HG03565 (cell line): Measurements from ENCODE around the gene IQSEC3.

Source experiments
- ATAC-seq: cut with Tn5 transposase; IDR thresholded peaks from one replicate; pipeline ENCODE4 v1.9.1; 2021; ENCODE audit warnings: mild to moderate bottlenecking, moderate library complexity; ENCODE audit not compliant: unreplicated experiment

The IQSEC3 gene

DNA sequence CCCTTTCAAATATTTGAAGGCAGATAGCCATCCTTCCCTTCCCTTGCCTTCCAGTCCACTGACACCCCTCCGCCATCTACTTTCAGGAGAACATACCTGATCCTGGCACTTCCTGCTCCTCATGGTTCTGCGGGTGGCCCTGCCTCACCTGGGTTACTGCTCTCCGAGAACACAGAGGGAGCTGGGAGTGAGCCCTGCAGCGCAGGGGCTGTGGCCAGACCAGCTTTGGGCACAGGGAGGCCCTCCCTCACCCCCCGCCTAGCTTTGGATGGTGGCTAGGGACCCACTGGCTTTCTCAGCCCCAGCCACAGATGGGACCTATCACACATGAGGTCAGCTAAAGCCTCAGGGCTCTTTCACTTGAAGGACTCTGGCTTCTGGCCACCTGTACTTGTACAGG, 12.4 kb downstream of the IQSEC3 start:
- no peak for ATAC-seq

- ATAC-seq = no peak
Observed at GRCh38 chr12:80681-81190, 14.2 kb downstream of the IQSEC3 start.

DNA sequence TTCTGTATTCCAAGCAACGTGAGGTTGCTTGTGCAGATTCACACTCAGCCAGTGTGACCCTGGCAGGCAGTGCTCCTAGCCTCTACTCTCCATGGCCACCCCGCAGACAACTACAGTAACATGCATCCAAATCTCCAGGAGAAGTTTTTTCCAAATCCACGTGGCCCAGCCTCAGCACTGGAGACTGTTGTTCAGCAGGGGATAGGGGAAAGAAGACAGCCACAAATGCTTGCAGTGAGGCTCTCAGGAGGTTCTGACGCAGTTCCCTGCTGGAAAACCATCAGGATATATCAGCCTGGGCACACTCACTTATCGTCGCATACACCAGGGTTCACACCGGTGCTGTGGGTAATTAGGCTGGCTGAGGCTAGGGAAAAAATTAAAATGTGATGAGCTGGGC, 16.2 kb downstream of the IQSEC3 start:
- ATAC-seq = no peak

DNA sequence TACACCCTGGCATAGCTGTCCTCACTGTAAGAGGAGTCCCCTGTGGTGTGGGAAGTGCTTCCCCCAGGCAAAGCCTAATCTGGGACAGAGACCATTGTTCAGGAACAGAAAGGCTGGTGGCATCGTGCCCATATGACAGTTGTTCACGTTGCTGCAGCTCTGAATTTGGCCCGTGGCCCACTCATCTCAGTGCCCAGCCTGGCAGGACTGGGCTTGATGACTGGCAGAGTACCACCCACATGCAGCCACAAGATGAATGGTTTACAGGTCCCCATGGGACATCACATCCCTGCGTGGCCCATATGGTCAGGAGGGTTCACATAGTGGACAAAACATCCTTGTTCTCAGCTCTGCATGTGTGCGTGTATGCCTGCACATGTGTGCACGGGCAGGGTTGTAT, 17.5 kb downstream of the IQSEC3 start:
- ATAC-seq = no peak

DNA sequence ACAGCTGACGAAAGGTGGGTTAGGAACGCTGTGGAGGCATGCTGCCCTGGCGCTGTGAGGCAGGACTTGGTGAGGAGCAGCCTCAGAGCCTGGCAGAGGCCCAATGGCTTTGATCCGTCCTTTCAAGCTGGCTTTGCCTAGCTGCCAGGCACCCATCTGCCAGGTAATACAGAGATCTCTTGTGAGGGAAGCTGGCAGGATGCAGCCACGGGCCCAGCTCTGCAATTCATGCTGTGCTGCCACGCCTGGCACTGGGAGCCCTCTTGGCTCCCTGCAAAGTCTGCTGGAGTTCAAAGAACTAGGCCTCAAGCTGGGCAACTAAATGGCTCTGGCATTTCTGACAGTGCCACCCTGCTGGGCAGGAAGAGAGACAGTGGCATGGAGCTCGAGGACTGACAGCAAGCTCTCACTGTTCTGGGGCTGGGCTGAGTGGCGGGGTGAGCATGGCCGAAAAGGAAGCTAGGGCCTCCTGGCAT, 18.7 kb downstream of the IQSEC3 start:
- ATAC-seq = no peak

DNA sequence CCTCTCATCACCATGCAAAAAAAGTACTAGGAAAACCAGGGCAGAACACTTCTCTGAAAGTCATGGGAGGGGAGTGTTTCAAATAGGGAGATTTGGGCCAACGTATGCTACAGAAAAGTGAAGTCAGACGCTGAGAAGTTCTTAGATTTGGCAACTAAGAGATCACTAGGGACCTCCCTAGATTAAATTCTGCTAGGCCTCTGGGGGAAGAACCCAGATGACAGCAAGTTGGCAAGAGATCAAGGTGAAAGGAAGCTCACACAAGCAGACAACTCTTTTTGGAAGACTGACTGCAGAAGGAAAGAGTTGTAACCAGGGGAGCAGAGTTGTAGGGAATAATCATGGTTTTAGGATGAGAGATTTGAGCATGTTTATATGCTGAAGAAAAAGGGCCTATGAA, 20.7 kb downstream of the IQSEC3 start:
- no peak for ATAC-seq

DNA sequence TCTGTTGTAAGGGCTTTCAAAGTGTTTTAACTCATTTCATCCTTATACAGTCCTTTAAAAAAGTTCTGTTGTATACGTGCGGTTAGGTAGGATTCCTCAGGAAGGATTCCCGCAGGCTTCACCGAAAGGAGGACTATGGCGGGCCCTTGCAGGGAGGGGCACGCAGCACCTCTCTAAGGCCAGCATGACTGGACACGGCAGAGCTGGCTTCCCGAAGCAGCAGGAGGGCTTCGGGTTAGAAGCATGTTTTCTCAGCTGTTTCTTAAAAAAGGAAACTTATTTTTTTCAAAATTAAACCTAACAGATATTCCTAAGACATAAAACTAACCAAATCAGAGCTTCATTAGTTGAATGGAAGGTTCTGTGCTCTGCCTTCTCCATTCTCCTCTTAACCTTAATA, 21.3 kb downstream of the IQSEC3 start:
- no peak for ATAC-seq

DNA sequence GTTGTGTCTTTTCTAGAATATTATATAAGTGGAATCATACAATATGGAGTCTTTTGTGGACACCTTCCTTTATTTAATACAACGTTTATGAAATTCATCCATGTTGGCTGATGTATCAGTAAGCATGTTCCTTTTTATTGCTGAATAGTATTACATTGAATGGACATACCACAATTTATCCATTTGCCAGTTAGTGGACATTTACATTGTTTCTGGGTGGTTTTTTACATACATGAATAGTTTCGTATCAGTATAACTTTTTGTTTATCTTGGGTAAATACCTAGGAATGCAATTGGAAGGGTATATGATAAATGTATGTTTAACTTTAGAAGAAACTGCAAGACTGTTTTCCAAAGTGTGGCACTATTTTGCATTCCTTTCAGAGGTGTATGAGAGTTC, 23.1 kb downstream of the IQSEC3 start:
- no peak for ATAC-seq

DNA sequence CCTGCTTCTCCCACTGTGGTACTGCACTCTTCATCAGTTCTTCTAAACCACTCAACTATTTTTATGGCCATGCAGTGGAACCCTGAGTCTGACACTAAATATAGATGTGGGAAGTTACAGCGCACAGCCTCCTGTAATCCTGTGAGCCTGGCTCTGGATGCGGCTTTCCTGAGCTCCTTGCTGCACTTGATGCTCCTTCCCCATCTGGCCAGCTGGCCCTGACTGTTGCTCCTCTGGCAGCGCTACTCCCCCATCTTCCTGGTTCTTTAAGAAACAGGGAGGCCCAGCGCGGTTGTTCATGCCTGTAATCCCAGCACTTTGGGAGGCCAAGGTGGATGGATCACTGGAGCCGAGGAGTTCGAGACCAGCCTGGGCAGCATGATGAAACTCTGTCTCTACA, 24.6 kb downstream of the IQSEC3 start:
- ATAC-seq = no peak

- ATAC-seq = no peak
Observed at GRCh38 chr12:93266-94005, 26.9 kb downstream of the IQSEC3 start.

DNA sequence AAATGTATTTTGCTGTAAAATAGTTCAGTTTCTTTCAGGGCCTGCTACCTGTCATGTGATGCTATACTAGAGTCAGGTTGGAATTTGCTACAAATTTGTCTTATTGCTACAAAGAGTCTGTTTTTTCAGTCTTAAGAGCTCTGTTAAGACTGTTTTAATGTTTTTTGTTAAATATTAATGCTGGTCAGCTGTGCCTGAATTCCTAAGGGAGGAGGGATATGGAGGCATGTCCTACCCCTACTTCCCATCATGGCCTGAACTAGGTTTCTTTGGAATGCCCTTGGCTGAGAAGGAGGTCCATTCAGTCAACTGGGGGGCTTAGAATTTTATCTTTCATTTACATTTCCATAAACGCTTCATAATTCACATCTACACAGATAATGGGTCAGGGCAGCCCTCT, 30.0 kb downstream of the IQSEC3 start:
- no peak for ATAC-seq

- no peak for ATAC-seq
Observed at GRCh38 chr12:98924-99352, 32.4 kb downstream of the IQSEC3 start.

DNA sequence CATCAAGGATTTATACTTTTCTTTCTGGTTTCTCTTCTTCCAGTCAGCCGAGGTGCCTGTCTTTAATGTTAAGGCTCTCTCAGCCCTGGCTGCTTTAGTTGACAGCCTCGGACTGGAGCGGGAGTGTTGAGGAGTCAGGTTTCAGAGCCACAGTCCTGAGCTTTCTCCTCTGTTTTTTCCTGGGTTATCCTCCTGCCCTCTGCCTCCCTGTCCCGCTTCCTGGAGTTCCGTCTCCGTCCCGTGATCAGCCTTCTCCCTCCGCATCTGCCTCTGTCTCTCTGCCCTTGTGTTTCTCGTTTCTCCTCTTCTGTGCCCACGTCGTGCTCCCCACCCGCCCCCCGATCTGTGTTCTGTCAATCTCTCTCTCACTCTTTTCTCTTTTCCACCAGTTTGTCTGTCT, 33.0 kb downstream of the IQSEC3 start:
- no peak for ATAC-seq

DNA sequence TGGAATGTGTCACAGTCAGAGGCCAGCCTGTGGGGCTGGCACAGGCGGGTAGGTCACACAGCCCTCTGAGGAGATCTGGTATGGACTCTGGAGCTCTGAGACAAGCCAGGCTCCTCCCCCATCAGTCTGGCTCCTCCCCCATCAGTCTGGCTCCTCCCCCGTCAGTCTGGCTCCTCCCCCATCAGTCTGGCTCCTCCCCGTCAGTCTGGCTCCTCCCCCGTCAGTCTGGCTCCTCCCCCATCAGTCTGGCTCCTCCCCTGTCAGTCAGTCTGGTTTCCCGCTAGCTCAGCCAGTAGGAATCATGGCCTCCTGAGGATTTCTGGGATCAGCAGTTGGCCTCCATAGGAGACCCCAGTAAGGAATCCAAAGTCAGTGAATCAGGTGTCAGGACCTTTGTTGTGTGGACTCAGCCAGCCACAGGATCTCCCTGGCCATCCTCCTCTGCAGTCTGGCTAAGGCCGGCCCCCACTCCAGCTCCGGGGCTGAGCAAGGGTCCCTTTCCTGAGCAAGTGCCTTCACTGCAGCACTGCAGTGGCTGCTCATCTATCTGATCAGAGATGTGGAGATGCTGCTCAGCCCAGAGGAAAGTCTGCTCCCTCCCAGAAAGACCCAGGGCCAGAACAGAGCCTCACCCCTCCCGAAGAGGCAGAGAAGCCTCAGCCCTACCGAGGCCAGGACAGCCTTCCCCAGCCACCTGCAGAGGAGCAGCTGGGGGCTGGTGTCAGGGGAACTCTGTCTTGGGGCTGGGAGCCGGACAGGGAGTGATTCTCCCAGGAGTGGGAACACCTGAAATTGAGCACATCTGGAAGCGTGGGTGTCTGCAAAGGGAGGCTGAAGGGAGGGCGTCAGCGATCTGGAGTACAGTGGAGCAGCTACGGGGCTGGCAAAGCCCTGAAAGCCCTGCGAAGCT, 35.7 kb downstream of the IQSEC3 start:
- no peak for ATAC-seq

DNA sequence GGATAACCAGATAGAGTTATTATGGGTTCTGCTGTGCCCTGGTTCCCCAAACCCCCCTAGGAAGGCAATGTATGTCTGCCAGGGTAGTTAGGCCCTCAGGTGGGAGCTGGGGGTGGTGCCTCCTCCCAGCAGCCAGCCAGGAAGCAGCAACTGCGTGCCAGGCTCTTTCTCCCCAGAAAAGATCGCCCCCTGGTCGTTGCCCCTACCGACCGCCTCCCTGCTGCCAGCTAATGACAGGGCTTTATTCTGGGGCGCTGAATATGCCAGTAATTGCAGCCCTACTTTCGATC, 36.3 kb downstream of the IQSEC3 start:
- ATAC-seq = no peak

DNA sequence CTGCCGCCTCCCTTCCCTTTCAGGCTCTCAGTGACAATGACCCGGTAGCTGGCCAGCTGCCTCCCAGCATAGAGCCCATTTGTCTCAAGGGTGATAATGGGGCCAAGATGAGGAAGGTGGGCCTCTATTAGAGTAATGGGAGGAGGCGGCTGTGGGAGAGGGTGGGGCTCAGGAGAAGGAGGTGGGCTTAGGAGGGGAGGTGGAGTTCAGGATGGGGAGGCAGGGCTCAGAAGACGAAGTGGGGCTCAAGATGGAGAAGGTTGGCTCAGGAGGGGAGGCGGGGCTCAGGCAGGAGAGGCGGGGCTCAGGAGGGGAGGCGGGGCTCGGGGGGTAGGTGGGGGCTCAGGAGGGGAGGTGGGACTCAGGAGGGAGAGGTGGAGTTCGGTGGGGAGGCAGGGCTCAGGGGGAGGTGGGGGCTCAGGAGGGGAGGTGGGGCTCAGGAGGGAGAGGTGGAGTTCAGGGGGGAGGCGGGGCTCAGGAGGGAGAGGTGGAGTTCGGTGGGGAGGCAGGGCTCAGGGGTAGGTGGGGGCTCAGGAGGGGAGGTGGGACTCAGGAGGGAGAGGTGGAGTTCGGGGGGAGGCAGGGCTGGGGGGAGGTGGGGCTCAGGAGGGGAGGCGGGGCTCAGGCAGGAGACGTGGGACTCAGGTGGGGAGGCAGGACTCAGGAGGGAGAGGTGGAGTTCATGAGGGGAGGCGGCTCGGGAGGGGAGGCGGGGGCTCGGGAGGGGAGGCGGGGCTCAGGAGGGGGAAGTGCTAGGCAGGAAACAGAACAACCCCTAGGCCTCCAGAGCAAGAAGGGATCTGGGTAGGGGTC, 36.8 kb downstream of the IQSEC3 start:
- ATAC-seq = no peak

DNA sequence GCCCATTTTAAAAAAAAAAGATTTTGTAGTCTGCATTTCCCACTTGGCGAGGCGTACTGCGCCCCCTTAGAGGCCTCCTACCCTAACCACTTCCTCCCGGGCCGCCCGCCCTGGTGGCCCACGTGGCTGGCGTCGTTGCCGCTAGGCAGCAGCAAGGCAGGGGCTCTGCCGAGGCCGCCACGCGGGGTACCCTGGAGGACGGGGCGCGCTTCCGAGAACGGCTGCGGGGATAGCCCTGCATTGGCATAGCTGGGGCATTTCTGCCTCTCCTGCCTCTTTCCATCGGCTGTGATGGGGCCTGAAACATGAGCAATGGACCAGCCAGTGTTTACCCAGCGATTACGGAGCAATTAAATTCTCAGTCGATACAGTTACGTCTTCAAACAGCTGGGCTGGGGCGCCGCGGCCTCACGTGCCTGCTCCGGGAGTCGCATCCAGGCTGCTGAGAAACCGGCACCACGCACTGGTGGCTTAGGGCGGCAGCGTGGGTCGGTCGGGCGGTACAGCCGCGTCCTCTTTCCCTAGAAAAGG, 38.0 kb downstream of the IQSEC3 start:
- ATAC-seq = no peak

- ATAC-seq = no peak
Observed at GRCh38 chr12:105696-106095, 39.1 kb downstream of the IQSEC3 start.

DNA sequence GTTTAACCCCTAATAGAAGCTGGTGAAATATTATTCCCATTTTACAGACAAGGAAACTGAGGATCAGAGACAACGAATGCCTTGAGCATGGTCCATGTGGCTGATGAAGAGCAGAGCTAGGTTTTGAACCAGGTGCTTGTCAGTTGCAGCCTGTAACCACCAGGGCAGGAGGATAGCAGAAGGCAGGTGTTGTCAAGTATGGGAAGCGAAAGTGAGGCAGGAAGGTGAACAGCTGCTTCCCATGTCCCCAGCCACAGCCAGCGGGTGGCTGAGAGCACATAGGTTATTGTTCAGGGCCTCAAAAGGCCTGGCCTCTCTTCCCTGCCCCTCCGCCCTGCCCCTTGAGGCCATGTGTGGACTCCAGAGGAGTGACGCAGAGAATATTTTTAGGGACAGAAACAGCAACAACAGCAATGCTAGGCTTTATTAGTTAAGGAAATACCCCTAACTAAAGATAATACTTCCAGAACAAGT, 39.6 kb downstream of the IQSEC3 start:
- ATAC-seq = peak; percentile 82

GRCh38 chr12:108594-108993, 42.0 kb downstream of the IQSEC3 start:
- no peak for ATAC-seq

DNA sequence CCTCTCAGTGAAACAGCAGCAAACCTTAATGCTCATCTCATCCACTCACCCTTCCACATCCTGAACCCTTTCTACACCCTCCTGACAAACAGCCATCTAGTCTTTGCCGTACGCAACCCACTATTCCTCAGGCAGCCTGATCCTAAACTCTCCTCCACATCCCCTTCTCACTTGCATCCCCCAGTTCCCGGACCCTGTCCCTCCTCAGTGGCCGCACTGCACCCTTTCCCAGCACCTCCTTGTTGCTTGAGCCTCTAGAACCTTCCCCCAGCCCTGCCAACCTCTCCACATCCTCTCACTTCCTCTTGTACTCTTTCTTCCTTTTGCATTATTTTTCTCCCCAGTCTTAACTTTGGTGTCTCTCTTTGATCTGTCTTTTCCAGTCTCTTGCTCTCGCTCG, 42.9 kb downstream of the IQSEC3 start:
- ATAC-seq = no peak
